SHP77 (cell line): ENCODE measurements around the gene PROK1.
A peak's percentile ranks its signal among the peaks of the same experiment; 100 is the strongest.
"Not testable (repeated sequence)": the region's sequence is repeated elsewhere in the genome, so short reads cannot be mapped to it uniquely, and the experiment has no call there.

Experiments used
- DNase-seq, 2 experiments: peaks; one replicate each; lab custom pipeline; 2025; lab: John Stamatoyannopoulos, UW

The PROK1 gene, protein sequence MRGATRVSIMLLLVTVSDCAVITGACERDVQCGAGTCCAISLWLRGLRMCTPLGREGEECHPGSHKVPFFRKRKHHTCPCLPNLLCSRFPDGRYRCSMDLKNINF

DNA sequence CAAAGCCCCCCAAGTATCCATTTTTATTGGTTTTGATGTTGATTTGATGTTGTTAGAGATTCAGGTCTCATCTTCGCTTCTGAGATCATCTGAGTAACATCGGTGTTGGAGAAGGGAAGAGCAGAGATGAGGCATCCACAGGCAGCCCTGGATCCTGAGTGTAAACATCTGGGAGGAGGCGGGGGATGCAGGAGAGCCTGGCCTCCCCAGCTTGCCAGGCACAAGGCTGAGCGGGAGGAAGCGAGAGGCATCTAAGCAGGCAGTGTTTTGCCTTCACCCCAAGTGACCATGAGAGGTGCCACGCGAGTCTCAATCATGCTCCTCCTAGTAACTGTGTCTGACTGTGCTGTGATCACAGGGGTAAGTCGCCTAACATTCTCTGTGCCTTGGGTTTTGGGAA is at the start of gene PROK1:
TSS of gene PROK1 (plus strand) at position 221 of the 400 bp plus-strand sequence. CDS start at position 289, 68 bp downstream.
- no peak for DNase-seq

DNA sequence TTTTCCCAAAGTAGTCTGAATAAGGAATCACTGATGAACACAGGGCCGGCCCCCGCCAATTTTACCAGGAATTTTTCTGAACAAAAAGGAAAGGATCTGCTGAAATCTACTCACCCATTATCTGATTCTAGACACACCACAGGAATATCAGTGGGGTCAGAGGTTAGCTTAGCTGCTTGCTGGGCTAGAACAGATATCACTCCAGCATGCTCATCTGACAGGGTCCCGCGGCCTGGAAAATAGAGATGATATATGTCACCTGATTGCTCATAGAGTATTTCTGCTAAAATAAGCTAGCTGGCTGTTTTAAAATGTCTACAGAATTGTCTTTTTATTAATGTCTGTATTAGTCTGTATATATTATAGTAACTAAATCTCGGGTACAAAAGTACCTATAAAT is 47.1 kb upstream of the PROK1 start:
- DNase-seq: no peak

DNA sequence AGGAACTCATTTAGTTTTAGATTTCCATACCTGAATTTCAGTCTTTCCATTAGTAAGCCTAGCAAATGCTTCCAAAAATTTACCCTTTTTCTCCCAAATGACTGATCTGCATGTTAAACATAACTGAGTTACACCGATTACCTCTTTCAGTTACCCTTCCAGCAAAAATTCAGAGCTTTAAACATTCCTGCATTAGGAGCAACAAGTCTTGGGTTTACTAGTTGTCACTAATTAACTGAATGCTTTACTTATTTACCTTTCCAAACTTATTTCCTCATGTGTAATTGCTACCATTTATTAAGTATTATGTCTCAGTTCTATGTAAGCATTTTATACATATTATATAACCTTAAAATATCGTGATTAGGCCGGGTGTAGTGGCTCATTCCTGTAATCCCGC is 46.5 kb upstream of the PROK1 start:
- no peak for DNase-seq

DNA sequence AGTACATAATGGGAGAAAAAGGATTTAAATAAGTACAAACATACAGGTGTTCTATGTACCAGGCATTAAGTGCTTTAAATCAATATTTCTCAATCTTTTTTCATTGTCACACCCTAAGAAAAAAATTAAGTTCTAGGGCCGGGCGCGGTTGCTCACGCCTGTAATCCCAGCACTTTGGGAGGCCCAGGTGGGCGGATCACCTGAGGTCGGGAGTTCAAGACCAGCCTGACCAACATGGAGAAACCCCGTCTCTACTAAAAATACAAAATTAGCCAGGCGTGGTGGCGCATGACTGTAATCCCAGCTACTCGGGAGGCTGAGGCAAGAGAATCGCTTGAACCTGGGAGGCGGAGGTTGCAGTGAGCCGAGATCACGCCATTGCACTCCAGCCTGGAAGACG is 44.5 kb upstream of the PROK1 start:
- not testable (repeated sequence) for DNase-seq

DNA sequence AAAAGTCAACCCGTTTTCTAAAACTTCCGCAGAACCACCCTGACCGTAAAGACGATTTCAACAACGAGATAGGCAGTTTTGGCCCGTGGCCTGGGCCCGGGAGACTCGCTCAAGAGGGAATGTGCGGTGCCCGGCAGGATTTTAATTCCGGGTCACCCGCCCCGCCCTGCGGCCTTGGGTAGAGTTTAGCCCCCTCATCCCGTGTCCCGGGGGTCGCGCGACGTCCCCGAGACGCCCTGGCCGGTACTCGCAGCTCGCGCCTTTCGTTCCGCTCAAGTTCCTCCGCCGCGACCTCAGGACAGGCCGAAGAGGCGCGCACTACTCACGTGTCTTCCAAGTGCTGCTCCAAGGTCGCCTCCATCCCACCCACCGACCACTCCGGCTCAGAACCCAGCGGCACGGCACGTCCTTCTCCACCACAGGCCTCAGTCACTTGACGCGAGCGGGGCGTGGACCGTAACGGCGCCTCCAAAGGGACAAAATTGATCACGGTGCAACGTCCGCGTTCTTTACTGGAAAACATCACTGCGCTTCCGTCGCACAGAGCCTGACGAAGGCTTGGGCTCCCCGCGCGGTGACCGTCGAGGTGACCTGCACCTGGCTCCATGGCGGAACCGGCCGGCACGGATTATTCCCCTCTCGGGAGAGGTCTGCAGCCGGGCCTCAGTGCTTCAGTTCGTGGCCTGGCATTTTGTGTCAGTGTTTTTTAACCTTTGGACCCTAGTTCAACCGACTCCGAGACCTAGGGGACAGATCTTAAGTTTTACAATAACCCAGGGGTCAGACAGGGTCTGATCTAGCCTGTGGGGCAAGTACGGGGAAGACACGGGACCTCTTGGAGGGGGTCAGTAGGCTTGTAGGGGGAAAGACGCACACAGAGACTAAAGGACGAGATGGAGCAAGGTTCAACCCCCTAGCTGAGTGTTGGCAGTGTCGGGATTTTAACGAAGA is 43.4 kb upstream of the PROK1 start, which contains the start of gene LAMTOR5:
TSS of gene LAMTOR5 (minus strand) at position 435 of the 951 bp plus-strand sequence. CDS start at position 361, 74 bp downstream.
- peak; percentile 88 to 92 for DNase-seq

DNA sequence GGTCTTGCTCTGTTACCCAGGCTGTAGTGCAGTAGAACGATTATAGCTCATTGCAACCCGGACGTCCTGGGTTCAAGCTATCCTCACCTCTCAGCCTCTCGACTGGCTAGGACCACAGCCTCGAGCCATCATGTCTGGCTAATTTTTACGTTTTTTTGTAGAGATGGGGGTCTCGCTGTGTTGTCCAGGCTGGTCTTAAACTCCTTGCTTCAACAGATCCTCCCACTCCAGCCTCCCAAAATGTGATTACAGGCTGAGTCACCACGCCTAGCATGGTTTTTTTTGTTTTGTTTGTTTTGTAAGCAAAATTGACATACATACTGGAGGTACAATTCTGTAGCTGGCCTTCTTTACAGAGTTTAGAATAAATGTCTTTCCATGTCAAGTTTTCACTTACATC is 42.5 kb upstream of the PROK1 start:
- DNase-seq: no peak

DNA sequence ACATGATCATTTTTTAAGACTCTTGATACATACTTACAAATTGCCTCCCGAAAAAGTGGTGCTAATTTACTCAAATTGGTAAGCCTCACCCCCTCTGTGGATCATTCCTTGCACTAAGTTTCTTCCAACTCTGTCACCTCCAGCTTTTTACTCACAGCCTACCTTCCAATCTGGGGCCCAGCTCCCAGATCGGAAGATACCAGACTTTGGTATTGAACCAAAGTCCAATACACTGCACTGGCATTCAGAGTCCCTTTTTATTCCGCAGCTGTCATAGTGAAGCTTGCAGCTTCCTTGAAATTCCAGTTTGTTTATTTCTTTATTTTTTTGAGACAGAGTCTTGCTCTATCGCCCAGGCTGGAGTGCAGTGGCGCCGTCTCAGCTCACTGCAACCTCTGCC is 41.6 kb upstream of the PROK1 start:
- no peak for DNase-seq

DNA sequence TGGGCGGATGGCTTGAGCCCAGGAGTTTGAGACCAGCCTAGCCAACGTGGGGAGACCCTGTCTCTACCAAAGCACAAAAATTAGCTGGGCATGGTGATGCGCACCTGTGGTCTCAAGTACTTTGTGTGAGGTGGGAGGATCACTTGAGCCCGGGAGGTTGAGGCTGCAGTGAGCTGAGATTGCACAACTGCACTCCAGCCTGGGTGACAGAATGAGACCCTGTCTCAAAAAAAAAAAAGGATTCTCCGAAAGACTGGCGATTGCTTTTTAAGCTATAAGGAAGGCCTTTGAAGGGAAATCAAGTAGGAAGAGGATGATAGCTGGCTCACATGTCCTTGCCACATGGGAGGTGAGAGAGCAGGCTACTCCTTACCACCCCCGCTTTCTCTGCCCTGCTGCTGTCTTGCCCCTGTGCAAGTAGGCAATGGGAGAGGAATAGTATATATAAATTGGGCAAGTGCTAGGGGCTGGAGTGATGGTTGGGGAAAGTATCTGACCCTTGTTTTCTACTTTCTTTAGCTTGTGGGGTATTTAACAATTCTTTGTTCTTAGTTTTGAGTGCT is 39.7 kb upstream of the PROK1 start:
- DNase-seq: no peak

DNA sequence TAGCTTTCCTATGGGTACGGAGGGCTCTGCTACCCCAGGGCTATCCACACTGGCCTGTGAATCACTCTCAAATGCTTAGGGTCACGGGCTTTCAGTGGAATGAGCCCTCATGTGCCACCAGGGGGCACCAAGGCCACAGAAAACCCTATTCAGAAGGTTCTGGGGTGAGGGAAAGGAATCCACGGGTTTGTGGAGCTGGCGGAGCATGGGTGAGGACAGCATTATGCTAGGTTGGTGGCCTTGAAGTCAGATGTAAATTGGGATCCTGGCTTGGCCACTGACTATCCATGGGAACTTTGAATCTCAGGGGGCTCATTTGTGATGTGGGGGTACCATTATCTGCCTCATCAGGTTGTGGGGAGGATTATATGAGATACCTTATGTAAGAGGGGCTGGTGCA is 38.4 kb upstream of the PROK1 start:
- peak; percentile 14 to 73 for DNase-seq

DNA sequence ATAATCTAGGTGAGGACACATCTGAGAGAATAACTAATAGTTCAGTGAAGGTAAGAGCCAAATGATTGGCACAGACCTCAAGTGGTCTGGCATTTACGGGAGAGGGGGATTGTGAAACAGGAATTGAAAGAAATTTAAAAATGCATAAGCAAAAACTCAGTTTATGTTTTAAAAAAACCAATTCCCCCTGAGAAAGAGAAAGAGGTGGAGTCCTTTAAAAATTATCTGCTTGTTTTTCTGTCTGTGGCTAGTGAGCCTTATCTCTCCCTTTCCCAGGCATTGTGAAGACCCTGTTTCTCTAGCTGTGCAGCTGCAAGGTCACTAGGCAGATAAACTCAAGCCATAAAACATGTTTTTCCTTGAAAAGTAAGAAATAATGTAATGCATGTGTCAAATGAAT is 37.9 kb upstream of the PROK1 start:
- not testable (repeated sequence) for DNase-seq

DNA sequence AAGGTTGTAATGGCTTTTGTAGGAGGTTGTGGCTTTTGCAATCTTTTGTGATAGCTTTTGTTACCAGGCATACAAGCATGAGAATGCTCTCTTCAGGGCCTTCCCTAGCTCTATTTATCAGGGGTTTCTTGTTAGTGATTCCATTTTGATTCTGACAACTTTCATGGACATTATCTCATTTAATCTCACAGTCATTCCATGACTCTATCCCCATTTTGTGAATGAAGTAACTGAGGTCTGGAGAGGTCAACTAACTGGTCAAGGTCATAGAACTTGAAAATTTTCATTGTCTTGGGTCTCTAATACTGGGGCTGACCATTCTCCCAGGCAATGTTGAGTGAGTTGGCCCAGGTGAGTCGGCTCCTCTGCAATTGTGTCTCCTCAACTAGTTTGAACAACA is 32.2 kb upstream of the PROK1 start:
- DNase-seq: no peak

DNA sequence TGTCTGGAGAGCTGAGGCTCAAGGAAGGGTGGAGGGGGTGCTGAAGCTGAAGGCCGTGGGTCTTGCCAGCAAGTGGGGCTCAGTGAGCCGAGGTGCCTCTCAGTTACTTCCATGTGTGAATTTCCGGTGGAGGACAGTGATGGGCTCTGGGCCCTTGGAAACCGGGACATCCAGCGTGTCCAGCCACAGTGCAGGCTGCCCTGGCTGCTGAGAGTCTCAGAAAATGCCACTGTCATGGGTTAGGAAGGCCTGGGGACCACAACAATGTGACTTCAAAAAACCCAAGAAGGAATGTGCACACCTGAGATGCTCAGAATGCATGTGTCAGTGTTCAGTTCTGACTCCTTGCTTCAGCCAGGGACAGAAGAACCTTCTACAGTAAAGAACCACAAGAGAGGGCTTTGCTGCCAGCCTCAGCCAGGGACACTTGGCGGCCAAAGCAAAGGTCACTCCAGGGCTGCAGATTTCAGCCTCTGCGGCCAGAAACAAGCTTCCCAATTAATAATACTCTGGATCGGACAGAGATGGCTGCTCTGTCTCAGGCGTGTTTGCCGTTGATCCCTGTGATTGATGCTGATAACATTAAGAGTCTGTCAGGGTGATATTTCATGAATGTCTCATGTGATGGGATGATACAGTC is 30.8 kb upstream of the PROK1 start:
- no peak for DNase-seq

DNA sequence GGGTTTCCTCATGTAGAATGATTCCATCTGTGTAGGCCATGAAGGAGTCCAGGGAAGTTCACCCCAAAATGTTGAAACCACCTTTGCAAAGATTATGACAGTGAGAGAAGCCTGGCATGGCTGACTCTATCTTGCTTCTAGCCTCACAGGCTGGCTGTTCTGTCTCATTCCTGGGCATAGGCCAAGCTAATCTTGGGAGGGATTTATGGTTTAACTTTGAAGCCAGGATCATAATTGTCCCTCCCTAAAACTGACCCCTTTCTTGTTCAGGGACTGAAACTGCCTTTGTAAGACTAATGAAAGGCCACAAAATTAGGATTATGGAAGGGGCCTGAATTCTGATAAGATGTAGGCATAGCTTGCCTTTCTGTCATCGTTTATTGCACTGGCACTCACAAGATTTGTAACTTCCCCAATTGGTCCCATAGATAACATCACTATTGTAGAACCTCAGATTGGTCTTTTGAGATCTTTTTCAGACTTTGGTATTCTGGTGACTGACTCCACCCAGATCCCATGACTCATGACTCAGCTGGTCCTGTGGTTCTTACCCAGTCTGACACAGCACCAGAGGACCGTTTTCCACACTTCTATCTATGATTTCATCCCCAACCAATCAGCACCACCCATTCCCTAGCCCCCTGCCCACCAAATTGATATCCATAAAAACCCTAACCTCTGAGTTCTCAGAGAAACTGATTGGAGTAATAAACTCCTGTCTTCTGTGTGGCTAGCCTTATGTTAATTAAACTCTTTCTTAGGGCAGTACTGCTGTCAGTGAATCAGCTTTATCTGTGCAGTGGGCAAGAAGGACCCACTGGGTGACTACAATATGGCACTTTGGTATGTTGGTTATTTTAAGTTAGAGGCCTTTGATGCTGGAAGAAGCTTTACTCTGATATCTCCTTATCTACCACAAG is 29.8 kb upstream of the PROK1 start:
- no peak for DNase-seq

DNA sequence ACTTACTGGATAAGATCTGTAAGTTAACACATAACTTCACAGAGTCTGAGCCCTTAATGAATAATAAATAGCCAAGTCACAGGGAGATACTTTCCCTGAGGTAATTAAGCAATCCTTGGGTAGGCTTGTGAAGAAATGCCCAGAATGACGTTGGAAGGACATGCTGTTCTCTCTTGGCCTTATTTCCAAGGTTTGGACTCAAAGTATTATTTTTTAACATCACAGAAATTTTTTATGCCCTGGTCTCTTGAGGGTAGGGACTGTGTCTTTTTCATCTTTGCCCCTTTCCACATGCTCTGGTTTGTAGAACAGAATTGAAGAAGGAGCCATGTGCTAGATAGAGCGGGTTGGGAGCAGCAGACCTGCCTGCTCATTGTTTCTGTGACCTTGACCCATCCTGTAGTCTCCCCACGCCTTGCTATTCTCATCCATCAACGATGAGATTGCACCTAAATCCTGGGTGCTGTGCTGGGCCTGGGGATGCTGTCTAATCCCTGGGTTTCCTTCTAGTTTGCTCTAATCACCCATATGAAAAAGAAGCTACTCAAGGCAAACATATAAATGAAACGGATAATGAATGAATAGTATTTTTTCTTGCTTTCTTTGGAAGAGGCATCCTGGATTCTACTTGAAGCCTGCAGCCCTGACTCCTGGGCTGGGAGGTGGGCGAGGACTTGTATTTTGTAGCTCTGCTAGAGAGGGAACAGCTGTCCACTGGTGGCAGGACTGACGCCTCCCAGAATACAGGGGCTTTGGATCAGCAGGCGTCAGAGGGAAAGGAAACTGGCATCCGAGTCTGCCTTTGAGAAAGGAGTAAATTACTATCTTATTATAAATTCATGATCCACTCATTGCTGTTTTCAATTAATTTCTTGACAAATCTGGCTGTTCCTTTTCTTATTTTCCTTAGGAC is 26.0 kb upstream of the PROK1 start:
- no peak for DNase-seq

DNA sequence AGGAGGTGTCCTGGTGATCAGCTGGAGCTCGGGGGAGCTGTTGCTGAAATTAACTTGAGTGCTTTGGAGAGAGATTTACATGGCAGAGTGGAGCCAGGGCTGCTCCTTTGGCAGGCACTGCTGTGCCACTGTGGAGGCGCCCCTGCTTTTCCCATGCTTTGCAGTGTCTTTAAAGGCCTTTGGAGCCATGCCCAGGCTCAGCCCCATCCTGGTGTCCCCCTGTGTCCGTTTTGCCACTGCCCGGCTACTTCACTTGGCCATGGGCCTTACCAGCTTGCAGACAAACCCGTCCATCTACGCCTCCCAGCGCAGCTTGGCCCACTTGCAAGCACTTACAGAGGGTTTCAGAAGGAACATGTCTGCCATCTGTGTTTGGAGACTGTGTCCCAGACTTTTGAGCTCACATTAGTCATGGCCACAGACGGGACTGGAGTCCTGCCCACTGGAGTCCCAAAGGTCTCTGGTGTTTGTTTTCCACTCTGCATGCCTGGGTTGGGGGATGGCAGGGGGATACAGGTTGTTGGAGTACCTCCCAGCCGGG is 25.3 kb upstream of the PROK1 start:
- DNase-seq: no peak

DNA sequence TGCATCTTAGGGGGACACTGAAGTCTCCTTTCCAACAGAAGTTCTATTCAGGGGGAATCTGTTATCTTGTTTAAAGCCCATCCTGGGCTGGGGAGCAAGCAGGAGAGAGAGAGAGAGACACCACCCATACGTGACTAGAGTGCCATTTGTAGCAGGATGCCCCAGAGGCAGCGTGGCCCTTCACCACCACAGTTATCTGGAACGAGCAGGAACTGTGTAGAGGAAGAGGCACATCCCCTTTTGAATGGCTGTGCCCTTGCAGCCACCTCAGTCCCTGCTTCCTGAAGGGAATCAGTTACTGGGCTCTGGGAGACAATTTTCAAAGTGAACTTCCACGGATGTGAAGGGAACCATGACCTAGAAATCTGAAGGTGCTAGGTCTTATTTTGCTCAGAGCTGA is 24.1 kb upstream of the PROK1 start:
- DNase-seq: no peak

DNA sequence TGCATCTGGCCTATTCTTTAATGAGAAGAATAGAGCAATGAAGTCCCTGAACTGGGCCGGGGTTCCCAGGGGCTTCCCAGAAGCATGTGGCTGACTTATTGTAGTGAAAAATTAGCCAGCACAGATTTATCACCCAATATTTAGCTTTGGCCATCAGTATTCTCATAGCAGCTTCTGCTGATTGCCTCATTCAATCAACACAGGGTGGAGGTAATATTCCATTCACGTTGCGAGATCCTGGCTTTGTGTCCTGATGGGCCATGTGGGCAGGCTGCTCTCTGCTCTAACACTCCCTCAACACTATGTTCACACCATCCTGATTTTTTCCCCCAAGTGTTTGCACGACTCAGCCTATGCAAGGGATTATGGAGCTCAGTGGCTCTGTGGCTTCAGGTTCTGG is 22.0 kb upstream of the PROK1 start:
- DNase-seq: no peak

DNA sequence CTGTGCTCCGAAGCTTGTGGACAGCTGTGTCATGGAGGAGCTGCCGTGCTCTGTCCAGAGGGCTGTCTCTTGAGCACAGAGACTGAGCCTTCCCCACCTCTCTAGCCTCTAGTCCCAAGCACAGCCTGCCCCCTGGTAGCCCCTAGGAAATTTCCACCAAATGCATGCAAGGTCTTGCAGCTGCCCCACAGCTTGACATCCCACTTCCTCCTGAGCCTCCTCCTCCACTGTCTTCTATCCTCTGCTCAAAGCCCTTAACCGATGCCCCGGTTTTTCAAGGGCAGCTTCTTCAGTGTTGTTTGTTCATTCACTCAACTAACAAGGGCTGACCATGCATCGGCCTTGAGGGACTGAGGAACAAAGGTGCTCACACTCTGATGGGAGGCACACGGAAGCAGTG is 20.6 kb upstream of the PROK1 start:
- no peak for DNase-seq

DNA sequence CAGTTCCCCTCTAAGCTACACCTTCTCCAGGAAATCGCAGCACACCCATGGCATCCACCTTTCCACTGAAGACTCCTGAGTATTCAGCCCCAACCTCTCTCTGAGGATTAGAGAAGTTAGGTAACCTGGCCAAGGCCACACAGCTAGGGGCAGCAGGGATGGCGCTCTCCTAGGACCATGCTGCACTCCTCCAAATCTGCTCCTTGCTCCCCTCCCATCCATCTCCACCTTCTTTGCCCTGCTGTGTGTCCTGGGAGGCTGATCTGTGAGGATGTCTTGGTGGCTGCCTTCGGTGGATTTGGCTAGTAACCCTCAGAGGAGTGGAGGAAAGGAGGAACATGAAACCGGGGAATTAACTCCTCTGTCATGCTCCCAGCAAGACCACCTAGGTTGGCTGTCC is 20.0 kb upstream of the PROK1 start:
- DNase-seq: no peak

DNA sequence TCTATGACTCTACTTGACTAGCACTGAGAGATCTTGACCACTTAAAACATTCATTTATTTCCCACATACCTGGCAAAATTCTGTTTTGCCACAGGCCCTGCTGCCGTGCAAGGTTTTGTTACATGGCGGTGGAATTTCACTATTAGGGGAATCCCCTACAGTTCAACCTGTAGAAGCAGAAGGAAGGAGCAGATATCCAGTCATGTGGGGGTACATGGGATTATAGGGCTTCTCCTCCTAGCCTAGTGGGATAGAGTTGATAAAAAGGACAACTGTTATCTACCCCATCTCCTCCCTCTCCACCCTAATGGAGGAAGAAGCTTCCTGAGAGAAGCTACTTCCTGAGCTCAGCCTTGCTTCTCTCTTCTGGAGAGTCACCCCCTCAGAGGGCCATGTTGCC is 17.7 kb upstream of the PROK1 start:
- no peak for DNase-seq
